SK-N-SH treated with all-trans-retinoic acid at 6 μM for 48 hours (cell line): ENCODE results near the gene DNAI4.
"Not testable (repeated sequence)": the region's sequence is repeated elsewhere in the genome, so short reads cannot be mapped to it uniquely, and the experiment has no call there.

Source experiments
- ATAC-seq: fragments of 200-7000 bp; cut with Tn5 transposase; 3 replicates; pipeline ENCODE4 v1.9.1; 2020; ENCODE audit warnings: mild to moderate bottlenecking, moderate library complexity
- ARNTL ChIP-seq: fragments of 450-650 bp; formaldehyde crosslinking; IDR thresholded peaks from 2 replicates; pipeline ENCODE4 v1.5.0; 2020; ENCODE audit warnings: low read depth, mild to moderate bottlenecking, moderate library complexity, borderline replicate concordance
- BACH2 ChIP-seq: fragments of 250-450 bp; sonication (Bioruptor Pico); IDR thresholded peaks from 2 replicates; pipeline ENCODE4 v1.9.0; 2021; ENCODE audit warnings: mild to moderate bottlenecking, borderline replicate concordance
- CSDC2 ChIP-seq: fragments of 250-450 bp; sonication (Bioruptor Pico); IDR thresholded peaks from 2 replicates; pipeline ENCODE4 v1.5.0; 2020; ENCODE audit warnings: mild to moderate bottlenecking, moderate library complexity
- ESRRG ChIP-seq: fragments of 250-450 bp; sonication (Bioruptor Pico); IDR thresholded peaks from 2 replicates; pipeline ENCODE4 v1.6.1; 2021; ENCODE audit warnings: mild to moderate bottlenecking
- GLIS3 ChIP-seq: fragments of 250-450 bp; sonication (Bioruptor Pico); IDR thresholded peaks from 2 replicates; pipeline ENCODE4 v1.5.0; 2020; ENCODE audit warnings: mild to moderate bottlenecking, moderate library complexity
- ISL1 ChIP-seq: fragments of 250-450 bp; sonication (Bioruptor Pico); IDR thresholded peaks from 2 replicates; pipeline ENCODE4 v2.1.2; 2022; ENCODE audit warnings: mild to moderate bottlenecking, moderate library complexity
- PPARA ChIP-seq: fragments of 250-450 bp; sonication (Bioruptor Pico); IDR thresholded peaks from 2 replicates; pipeline ENCODE4 v1.5.0; 2020; ENCODE audit warnings: mild to moderate bottlenecking, borderline replicate concordance
- SNAI2 ChIP-seq: fragments of 250-450 bp; sonication (Bioruptor Pico); IDR thresholded peaks from 2 replicates; pipeline ENCODE4 v1.5.0; 2020; ENCODE audit warnings: mild to moderate bottlenecking, moderate library complexity
- TCF4 ChIP-seq: fragments of 250-450 bp; sonication (Bioruptor Pico); IDR thresholded peaks from 2 replicates; pipeline ENCODE4 v1.8.0; 2021; ENCODE audit warnings: mild to moderate bottlenecking, moderate library complexity, borderline replicate concordance
- TOX ChIP-seq: fragments of 250-450 bp; sonication (Bioruptor Pico); IDR thresholded peaks from 2 replicates; pipeline ENCODE4 v1.8.0; 2021; ENCODE audit warnings: mild to moderate bottlenecking, moderate library complexity, borderline replicate concordance
- ZC3H10 ChIP-seq: fragments of 250-450 bp; sonication (Bioruptor Pico); IDR thresholded peaks from 2 replicates; pipeline ENCODE4 v1.5.1; 2021; ENCODE audit warnings: mild to moderate bottlenecking, moderate library complexity
- ZFP30 ChIP-seq: fragments of 450-650 bp; formaldehyde crosslinking; IDR thresholded peaks from 2 replicates; pipeline ENCODE4 v1.5.0; 2022; ENCODE audit warnings: mild to moderate bottlenecking, moderate library complexity
- ZNF565 ChIP-seq: fragments of 450-650 bp; formaldehyde crosslinking; conservative IDR thresholded peaks from 2 replicates; pipeline ENCODE4 v1.5.0; 2020; ENCODE audit warnings: low read depth, mild to moderate bottlenecking, moderate library complexity
- ZNF70 ChIP-seq: fragments of 450-650 bp; formaldehyde crosslinking; IDR thresholded peaks from 2 replicates; pipeline ENCODE4 v1.5.0; 2020; ENCODE audit warnings: mild to moderate bottlenecking, moderate library complexity
- TF ChIP-seq, protein P1 (sequence below): fragments of 250-450 bp; sonication (Bioruptor Pico); IDR thresholded peaks from 2 replicates; pipeline ENCODE4 v1.5.0; 2020; ENCODE audit warnings: mild to moderate bottlenecking, moderate library complexity
- TF ChIP-seq, protein P2 (sequence below): fragments of 250-450 bp; sonication (Bioruptor Pico); IDR thresholded peaks from 2 replicates; pipeline ENCODE4 v1.8.0; 2020; ENCODE audit warnings: mild to moderate bottlenecking, moderate library complexity, borderline replicate concordance
- TF ChIP-seq, protein P3 (sequence below): fragments of 250-450 bp; sonication (Bioruptor Pico); IDR thresholded peaks from 2 replicates; pipeline ENCODE4 v1.5.1; 2020; ENCODE audit warnings: low read depth, mild to moderate bottlenecking, moderate library complexity
- TF ChIP-seq, protein P4 (sequence below): fragments of 250-450 bp; sonication (Bioruptor Pico); IDR thresholded peaks from 2 replicates; pipeline ENCODE4 v1.5.1; 2021; ENCODE audit warnings: mild to moderate bottlenecking, moderate library complexity
- TF ChIP-seq, protein P5 (sequence below): fragments of 250-450 bp; sonication (Bioruptor Pico); IDR thresholded peaks from 2 replicates; pipeline ENCODE4 v1.8.0; 2021; ENCODE audit warnings: low read depth, mild to moderate bottlenecking, moderate library complexity, borderline replicate concordance

The DNAI4 gene

DNA sequence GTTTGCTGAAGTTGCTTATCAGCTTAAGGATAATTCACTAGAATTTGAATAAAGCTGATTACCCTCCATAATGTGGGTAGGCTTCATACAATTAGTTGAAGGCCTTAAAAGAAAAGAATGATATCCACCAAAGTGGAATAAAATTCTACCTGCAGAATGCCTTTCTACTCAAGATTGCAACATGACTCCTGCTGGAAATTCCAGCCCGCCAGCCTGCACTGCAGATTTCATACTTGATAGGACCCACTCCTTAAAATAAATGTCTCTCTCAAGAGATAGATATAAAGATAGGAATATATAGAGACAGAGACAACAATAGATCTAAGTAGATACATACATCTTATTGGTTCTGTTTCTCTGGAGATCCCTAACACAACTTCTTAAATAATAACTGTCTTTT is 99.9 kb downstream of the DNAI4 start (continued):
- TF ChIP-seq, protein P1, sequence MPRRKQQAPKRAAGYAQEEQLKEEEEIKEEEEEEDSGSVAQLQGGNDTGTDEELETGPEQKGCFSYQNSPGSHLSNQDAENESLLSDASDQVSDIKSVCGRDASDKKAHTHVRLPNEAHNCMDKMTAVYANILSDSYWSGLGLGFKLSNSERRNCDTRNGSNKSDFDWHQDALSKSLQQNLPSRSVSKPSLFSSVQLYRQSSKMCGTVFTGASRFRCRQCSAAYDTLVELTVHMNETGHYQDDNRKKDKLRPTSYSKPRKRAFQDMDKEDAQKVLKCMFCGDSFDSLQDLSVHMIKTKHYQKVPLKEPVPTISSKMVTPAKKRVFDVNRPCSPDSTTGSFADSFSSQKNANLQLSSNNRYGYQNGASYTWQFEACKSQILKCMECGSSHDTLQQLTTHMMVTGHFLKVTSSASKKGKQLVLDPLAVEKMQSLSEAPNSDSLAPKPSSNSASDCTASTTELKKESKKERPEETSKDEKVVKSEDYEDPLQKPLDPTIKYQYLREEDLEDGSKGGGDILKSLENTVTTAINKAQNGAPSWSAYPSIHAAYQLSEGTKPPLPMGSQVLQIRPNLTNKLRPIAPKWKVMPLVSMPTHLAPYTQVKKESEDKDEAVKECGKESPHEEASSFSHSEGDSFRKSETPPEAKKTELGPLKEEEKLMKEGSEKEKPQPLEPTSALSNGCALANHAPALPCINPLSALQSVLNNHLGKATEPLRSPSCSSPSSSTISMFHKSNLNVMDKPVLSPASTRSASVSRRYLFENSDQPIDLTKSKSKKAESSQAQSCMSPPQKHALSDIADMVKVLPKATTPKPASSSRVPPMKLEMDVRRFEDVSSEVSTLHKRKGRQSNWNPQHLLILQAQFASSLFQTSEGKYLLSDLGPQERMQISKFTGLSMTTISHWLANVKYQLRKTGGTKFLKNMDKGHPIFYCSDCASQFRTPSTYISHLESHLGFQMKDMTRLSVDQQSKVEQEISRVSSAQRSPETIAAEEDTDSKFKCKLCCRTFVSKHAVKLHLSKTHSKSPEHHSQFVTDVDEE (CRISPR knock-in tag), result no peak
- TF ChIP-seq ESRRG (CRISPR knock-in tag) (no peak), TCF4 (CRISPR knock-in tag) (no peak), BACH2 (CRISPR knock-in tag) (no peak)

DNA sequence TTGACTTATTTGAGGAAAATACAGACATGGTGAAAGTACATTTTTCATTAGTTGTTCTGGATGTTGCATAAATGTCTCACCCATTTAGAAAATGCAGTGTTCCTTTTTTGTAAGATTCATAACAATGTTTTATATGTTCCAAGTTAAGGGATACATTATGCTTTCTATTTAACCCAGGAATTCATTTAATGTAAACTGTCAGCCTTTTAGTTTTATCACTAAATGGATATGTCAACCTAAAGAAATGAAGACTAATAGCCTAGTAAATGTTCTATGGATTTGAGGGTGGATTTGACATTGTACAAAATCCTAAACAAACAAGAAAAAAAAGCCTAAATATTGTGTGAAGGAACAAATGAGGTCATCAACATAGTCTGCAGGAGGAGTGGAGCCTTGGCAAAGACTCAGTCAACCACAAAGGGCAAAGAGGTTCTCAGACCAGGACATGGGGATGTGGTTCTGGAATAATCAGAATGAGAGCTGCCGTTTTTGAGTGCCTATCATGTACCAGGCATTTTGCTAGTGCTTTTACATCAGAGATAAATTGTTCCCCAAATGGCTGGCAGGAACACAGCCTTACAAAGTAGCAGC is 114.8 kb downstream of the DNAI4 start:
- TF ChIP-seq TCF4 (CRISPR knock-in tag), result no peak
- no peak for TF ChIP-seq PPARA (CRISPR knock-in tag)
- no peak for TF ChIP-seq GLIS3 (CRISPR knock-in tag)
- TF ChIP-seq SNAI2 (CRISPR knock-in tag), result no peak
- no peak for TF ChIP-seq ZNF70 (CRISPR knock-in tag)
- TF ChIP-seq CSDC2 (CRISPR knock-in tag), result no peak
- TF ChIP-seq ZC3H10 (CRISPR knock-in tag), result no peak
- TF ChIP-seq, protein P1 (CRISPR knock-in tag), result no peak
- no peak for TF ChIP-seq TOX (CRISPR knock-in tag)
- no peak for TF ChIP-seq ISL1 (CRISPR knock-in tag)
- TF ChIP-seq, protein P2, sequence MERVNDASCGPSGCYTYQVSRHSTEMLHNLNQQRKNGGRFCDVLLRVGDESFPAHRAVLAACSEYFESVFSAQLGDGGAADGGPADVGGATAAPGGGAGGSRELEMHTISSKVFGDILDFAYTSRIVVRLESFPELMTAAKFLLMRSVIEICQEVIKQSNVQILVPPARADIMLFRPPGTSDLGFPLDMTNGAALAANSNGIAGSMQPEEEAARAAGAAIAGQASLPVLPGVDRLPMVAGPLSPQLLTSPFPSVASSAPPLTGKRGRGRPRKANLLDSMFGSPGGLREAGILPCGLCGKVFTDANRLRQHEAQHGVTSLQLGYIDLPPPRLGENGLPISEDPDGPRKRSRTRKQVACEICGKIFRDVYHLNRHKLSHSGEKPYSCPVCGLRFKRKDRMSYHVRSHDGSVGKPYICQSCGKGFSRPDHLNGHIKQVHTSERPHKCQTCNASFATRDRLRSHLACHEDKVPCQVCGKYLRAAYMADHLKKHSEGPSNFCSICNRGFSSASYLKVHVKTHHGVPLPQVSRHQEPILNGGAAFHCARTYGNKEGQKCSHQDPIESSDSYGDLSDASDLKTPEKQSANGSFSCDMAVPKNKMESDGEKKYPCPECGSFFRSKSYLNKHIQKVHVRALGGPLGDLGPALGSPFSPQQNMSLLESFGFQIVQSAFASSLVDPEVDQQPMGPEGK (CRISPR knock-in tag), result no peak
- TF ChIP-seq ARNTL (CRISPR knock-in tag), result no peak
- no peak for ATAC-seq

DNA sequence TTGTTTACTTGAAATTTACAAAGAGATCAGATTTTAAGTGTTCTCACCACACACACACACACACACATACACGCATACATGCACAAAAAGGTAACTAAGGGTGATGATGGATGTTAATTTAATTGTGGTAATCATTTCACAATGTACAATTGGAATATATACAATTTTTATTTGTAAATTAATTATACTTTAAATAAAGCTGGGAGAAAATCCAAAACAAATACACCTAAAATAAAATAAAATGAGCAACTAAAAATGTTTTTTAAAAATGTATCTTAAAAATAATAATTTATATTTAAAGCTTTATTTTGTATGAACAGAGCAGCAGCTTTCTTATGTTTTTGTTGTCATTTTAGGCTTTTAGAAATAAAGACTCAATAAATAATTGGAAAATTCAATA is 115.4 kb downstream of the DNAI4 start:
- ATAC-seq, result no peak
- TF ChIP-seq TCF4 (CRISPR knock-in tag), result no peak
- TF ChIP-seq TOX (CRISPR knock-in tag), result no peak
- TF ChIP-seq, protein P1 (CRISPR knock-in tag), result no peak
- no peak for TF ChIP-seq SNAI2 (CRISPR knock-in tag)
- TF ChIP-seq ZFP30 (CRISPR knock-in tag), result no peak
- no peak for TF ChIP-seq ZNF565
- TF ChIP-seq GLIS3 (CRISPR knock-in tag), result no peak
- TF ChIP-seq, protein P3, sequence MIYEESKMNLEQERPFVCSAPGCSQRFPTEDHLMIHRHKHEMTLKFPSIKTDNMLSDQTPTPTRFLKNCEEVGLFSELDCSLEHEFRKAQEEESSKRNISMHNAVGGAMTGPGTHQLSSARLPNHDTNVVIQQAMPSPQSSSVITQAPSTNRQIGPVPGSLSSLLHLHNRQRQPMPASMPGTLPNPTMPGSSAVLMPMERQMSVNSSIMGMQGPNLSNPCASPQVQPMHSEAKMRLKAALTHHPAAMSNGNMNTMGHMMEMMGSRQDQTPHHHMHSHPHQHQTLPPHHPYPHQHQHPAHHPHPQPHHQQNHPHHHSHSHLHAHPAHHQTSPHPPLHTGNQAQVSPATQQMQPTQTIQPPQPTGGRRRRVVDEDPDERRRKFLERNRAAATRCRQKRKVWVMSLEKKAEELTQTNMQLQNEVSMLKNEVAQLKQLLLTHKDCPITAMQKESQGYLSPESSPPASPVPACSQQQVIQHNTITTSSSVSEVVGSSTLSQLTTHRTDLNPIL, result no peak
- TF ChIP-seq, protein P4, sequence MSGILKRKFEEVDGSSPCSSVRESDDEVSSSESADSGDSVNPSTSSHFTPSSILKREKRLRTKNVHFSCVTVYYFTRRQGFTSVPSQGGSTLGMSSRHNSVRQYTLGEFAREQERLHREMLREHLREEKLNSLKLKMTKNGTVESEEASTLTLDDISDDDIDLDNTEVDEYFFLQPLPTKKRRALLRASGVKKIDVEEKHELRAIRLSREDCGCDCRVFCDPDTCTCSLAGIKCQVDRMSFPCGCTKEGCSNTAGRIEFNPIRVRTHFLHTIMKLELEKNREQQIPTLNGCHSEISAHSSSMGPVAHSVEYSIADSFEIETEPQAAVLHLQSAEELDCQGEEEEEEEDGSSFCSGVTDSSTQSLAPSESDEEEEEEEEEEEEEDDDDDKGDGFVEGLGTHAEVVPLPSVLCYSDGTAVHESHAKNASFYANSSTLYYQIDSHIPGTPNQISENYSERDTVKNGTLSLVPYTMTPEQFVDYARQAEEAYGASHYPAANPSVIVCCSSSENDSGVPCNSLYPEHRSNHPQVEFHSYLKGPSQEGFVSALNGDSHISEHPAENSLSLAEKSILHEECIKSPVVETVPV (CRISPR knock-in tag), result no peak
- TF ChIP-seq ESRRG (CRISPR knock-in tag), result no peak
- TF ChIP-seq, protein P5, sequence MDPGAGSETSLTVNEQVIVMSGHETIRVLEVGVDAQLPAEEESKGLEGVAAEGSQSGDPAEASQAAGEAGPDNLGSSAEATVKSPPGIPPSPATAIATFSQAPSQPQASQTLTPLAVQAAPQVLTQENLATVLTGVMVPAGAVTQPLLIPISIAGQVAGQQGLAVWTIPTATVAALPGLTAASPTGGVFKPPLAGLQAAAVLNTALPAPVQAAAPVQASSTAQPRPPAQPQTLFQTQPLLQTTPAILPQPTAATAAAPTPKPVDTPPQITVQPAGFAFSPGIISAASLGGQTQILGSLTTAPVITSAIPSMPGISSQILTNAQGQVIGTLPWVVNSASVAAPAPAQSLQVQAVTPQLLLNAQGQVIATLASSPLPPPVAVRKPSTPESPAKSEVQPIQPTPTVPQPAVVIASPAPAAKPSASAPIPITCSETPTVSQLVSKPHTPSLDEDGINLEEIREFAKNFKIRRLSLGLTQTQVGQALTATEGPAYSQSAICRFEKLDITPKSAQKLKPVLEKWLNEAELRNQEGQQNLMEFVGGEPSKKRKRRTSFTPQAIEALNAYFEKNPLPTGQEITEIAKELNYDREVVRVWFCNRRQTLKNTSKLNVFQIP (CRISPR knock-in tag), result no peak
- TF ChIP-seq PPARA (CRISPR knock-in tag), result no peak

DNA sequence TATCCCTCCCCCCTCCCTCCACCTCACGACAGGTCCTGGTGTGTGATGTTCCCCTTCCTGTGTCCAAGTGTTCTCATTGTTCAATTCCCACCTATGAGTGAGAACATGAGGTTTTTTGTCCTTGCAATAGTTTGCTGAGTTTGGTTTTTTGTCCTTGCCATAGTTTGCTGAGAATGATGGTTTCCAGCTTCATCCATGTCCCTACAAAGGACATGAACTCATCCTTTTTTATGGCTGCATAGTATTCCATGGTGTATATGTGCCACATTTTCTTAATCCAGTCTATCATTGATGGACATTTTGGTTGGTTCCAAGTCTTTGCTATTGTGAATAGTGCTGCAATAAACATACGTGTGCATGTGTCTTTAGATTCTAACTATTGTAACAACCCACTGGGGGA is 128.8 kb downstream of the DNAI4 start:
- not testable (repeated sequence) for ATAC-seq
